Liver (tissue), 9 donors: ENCODE data around the gene TNS1. TPM values are rescaled to one million over a fixed set of nuclear protein-coding genes. Genes with fewer than 3 reads are reported as not detected.

Experiments
- DNase-seq: peaks from one replicate; pipeline ENCODE4 v3.0.0-alpha.2; 2017; ENCODE audit warnings: low spot score
- H3K27ac ChIP-seq, 2 donors: one replicate each; pipeline ENCODE4 v1.7.0; 2013; ENCODE audit warnings: inconsistent platforms in 2 of 2, low read length in 2 of 2, control low read depth in 1 of 2, low read depth in 1 of 2, mild to moderate bottlenecking in 1 of 2
- H3K27me3 ChIP-seq, 4 donors: one replicate each; pipeline versions ENCODE4 v1.6.1 to v1.7.0; 2013; ENCODE audit warnings: low read length in 3 of 4, inconsistent platforms in 1 of 4, mild to moderate bottlenecking in 1 of 4, moderate library complexity in 1 of 4; ENCODE audit not compliant: control insufficient read depth in 4 of 4, insufficient read depth in 4 of 4
- H3K36me3 ChIP-seq, 4 donors: one replicate each; pipeline versions ENCODE4 v1.6.1 to v1.7.0; 2013; ENCODE audit warnings: low read length in 3 of 4, mild to moderate bottlenecking in 3 of 4, low read depth in 1 of 4, moderate library complexity in 1 of 4; ENCODE audit not compliant: control insufficient read depth in 4 of 4, insufficient read depth in 3 of 4
- H3K4me1 ChIP-seq, 4 donors: one replicate each; pipeline versions ENCODE4 v1.6.1 to v1.7.0; 2013; ENCODE audit warnings: low read length in 3 of 4, mild to moderate bottlenecking in 3 of 4, moderate library complexity in 1 of 4; ENCODE audit not compliant: control insufficient read depth in 4 of 4, insufficient read depth in 4 of 4
- H3K4me3 ChIP-seq, 3 donors: one replicate each; pipeline versions ENCODE4 v1.6.1 to v1.7.0; 2013; ENCODE audit warnings: low read length in 3 of 3, control low read depth in 1 of 3, low read depth in 1 of 3, mild to moderate bottlenecking in 1 of 3
- H3K9ac ChIP-seq, 2 donors: one replicate each; pipeline ENCODE4 v1.7.0; 2013; ENCODE audit warnings: low read length in 2 of 2, mild to moderate bottlenecking in 2 of 2, moderate library complexity in 2 of 2, control low read depth in 1 of 2, low read depth in 1 of 2
- H3K9me3 ChIP-seq, 4 donors: one replicate each; pipeline versions ENCODE4 v1.6.1 to v1.7.0; 2013; ENCODE audit warnings: low read length in 3 of 4; ENCODE audit not compliant: control insufficient read depth in 4 of 4
- CTCF ChIP-seq: fragments of 150-350 bp; IDR thresholded peaks from 2 replicates; pipeline ENCODE4 v1.5.1; 2017; ENCODE audit warnings: improper control_type of control experiment, low read depth, low read length; ENCODE audit not compliant: missing input control
- EGR1 ChIP-seq, 2 donors: IDR thresholded peaks; 2 replicates each; pipeline ENCODE4 v1.6.1; 2016 to 2018; ENCODE audit warnings: antibody characterized with exemption in 2 of 2, low read depth in 2 of 2
- FOXA1 ChIP-seq: IDR thresholded peaks from 2 replicates; pipeline ENCODE4 v1.6.1; 2016; ENCODE audit warnings: antibody characterized with exemption
- FOXA2 ChIP-seq: IDR thresholded peaks from 2 replicates; pipeline ENCODE4 v1.6.1; 2016; ENCODE audit warnings: antibody characterized with exemption
- GABPA ChIP-seq, 2 donors: IDR thresholded peaks in 1 of 2; conservative IDR thresholded peaks in 1 of 2; 2 replicates each; pipeline ENCODE4 v1.6.1; 2016; ENCODE audit warnings: antibody characterized with exemption in 2 of 2, mild to moderate bottlenecking in 1 of 2, moderate library complexity in 1 of 2
- HNF4A ChIP-seq, 2 donors: conservative IDR thresholded peaks; 2 replicates each; pipeline ENCODE4 v1.6.1; 2016; ENCODE audit warnings: antibody characterized with exemption in 2 of 2, mild to moderate bottlenecking in 2 of 2
- HNF4G ChIP-seq: IDR thresholded peaks from 2 replicates; pipeline ENCODE4 v1.6.1; 2016; ENCODE audit warnings: antibody characterized with exemption
- JUND ChIP-seq, 2 donors: IDR thresholded peaks; 2 replicates each; pipeline ENCODE4 v1.6.1; 2016; ENCODE audit warnings: antibody characterized with exemption in 2 of 2
- NR2F2 ChIP-seq: IDR thresholded peaks from 2 replicates; pipeline ENCODE4 v1.6.1; 2016; ENCODE audit warnings: antibody characterized with exemption
- RAD21 ChIP-seq, 2 donors: IDR thresholded peaks; 2 replicates each; pipeline ENCODE4 v1.6.1; 2016; ENCODE audit warnings: antibody characterized with exemption in 2 of 2, mild to moderate bottlenecking in 2 of 2
- REST ChIP-seq: IDR thresholded peaks from 2 replicates; pipeline ENCODE4 v1.6.1; 2016; ENCODE audit warnings: antibody characterized with exemption, mild to moderate bottlenecking
- RXRA ChIP-seq, 2 donors: IDR thresholded peaks; 2 replicates each; pipeline ENCODE4 v1.6.1; 2017 to 2018; ENCODE audit warnings: antibody characterized with exemption in 2 of 2, mild to moderate bottlenecking in 1 of 2
- SP1 ChIP-seq: IDR thresholded peaks from 2 replicates; pipeline ENCODE4 v1.6.1; 2018; ENCODE audit warnings: antibody characterized with exemption, mild to moderate bottlenecking
- TAF1 ChIP-seq: conservative IDR thresholded peaks from 2 replicates; pipeline ENCODE4 v1.6.1; 2016; ENCODE audit warnings: antibody characterized with exemption, mild to moderate bottlenecking
- YY1 ChIP-seq: IDR thresholded peaks from 2 replicates; pipeline ENCODE4 v1.6.1; 2016; ENCODE audit warnings: antibody characterized with exemption, mild to moderate bottlenecking
- ZBTB33 ChIP-seq: IDR thresholded peaks from 2 replicates; pipeline ENCODE4 v1.6.1; 2016; ENCODE audit warnings: antibody characterized with exemption
- WGBS: extraction: QIAGEN DNeasy Blood & Tissue Kit; methylation state at CpG from one replicate; pipeline ENCODE4 v1.1.7; 2013; 5-methylcytosine and 5-hydroxymethylcytosine counted together
- polyA plus RNA-seq, 2 donors: library from polyadenylated mRNA; stranded (reverse) in 1 of 2; unstranded in 1 of 2; fragments of 200-250 nt in 1 of 2; fragments of >200 nt in 1 of 2; fragmentation: Nextera tagmentation in 1 of 2; extraction: Ambion mirVana in 1 of 2; gene quantifications; one replicate each; pipeline versions ENCODE4 v1.2.1 to v1.2.3, GENCODE V29; 2013 to 2015
- total RNA-seq, 2 donors: library from RNA; depleted of rRNA; stranded (reverse); fragments of >200 nt; gene quantifications; one replicate each; pipeline ENCODE4 v1.2.3, GENCODE V29; 2014
- TF ChIP-seq, protein P1 (sequence below): IDR thresholded peaks from 2 replicates; pipeline ENCODE4 v1.6.1; 2016; ENCODE audit warnings: antibody characterized with exemption
- TF ChIP-seq, protein P2 (sequence below): IDR thresholded peaks from 2 replicates; pipeline ENCODE4 v1.6.1; 2016; ENCODE audit warnings: antibody characterized with exemption
- donor health status: healthy.
- donor health status: healthy.
- donor health status: healthy.
- donor health status: healthy.
- donor health status: healthy.

Gene TNS1
- total and polyA plus RNA-seq, 4 donors: 16.3 to 128 (median 57.3) TPM

DNA sequence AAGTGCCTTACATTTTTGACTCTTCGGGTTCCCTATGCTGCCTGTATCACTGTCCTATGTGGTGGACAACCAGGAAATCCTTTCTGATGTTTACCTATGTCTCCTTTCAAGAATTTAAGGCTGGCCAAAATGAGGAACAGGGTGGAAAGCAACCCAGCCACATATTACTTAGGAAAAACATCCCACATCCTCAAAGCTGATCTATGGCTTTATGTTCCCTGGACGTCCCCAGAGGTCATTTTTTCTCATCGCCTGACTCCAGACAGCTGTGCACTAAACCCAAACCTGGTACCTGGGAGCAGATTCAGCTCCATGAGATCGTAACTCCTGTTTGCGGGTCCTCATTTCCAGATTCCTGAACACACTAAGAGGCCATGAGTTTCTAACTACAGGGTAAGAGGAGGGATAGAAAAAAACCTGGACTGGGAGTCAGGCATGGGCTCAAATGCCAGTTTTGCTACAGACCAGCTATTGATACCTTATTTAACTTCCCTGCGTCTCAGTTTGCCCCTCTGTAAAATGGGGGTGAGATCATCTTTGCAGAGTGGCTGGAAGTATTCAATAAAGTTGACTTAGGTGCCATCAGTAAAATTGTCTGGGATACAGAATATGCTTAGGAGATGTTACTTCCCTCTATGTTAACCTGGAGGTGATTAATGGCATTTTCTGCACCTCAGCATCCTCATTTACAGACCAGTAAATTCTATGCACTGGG is 70.8 kb downstream of the TNS1 start:
- 83% methylated on average over 6 of the region's 6 CpGs for WGBS
- DNase-seq: no peak
- Histone ChIP-seq H3K9me3 (no peaks in the 10 kb centered on the region), H3K4me1 (peaks cover 41 to 98% (median 81%) of the 10 kb centered on the region in 4 donors), H3K27ac (peak overlapping the region; percentile 95 to 99), H3K9ac (peak overlapping the region; percentile 32 to 47), H3K27me3 (no peaks in the 10 kb centered on the region), H3K36me3 (no peaks in the 10 kb centered on the region), H3K4me3 (no peak overlapping the region)
- TF ChIP-seq RXRA (IDR thresholded peaks at IDR 0.05) (no peak), JUND (IDR thresholded peaks at IDR 0.05) (no peak), CTCF (no peak), HNF4A (conservative IDR thresholded peaks at IDR 0.05) (no peak), REST (no peak), ZBTB33 (no peak), TAF1 (no peak), FOXA2 (no peak), NR2F2 (no peak), FOXA1 (no peak), RAD21 (IDR thresholded peaks at IDR 0.05) (no peak), YY1 (no peak), EGR1 (IDR thresholded peaks at IDR 0.05; ENCODE audit: low read depth in 2 of 2) (no peak), SP1 (no peak), HNF4G (no peak), GABPA (IDR thresholded peaks at IDR 0.05 in 1 of 2, conservative IDR thresholded peaks at IDR 0.05 in 1 of 2) (no peak)
- TF ChIP-seq, protein P1, sequence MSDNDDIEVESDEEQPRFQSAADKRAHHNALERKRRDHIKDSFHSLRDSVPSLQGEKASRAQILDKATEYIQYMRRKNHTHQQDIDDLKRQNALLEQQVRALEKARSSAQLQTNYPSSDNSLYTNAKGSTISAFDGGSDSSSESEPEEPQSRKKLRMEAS: no peak
- TF ChIP-seq, protein P2, sequence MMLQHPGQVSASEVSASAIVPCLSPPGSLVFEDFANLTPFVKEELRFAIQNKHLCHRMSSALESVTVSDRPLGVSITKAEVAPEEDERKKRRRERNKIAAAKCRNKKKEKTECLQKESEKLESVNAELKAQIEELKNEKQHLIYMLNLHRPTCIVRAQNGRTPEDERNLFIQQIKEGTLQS: no peak
